Fibroblast of villous mesenchyme (primary cell): ENCODE data around the gene PTPRB. TPM values are rescaled to one million over a fixed set of nuclear protein-coding genes. Genes with fewer than 3 reads are reported as not detected.

Experiments used
- DNase-seq: peaks from one replicate; pipeline ENCODE4 v3.0.0-alpha.2; 2010; ENCODE audit warnings: low read depth
- H3K4me3 ChIP-seq: 2 replicates; pipeline ENCODE4 v1.5.1; 2011; ENCODE audit warnings: low read depth, mild to moderate bottlenecking, low read length
- CTCF ChIP-seq: IDR thresholded peaks from 2 replicates; pipeline ENCODE4 v1.5.1; 2012; ENCODE audit warnings: low read depth, mild to moderate bottlenecking, low read length; ENCODE audit not compliant: insufficient read depth
- total RNA-seq: library from RNA; depleted of rRNA; stranded (reverse); fragments of >200 nt; gene quantifications from 2 replicates; pipeline ENCODE4 v1.2.3, GENCODE V29; 2012

Gene PTPRB
- total RNA-seq, 1 donor: 0.43 TPM

- no peak for DNase-seq
- TF ChIP-seq CTCF: no peak
Measured at GRCh38 chr12:70571029-70571428, 66.2 kb downstream of the PTPRB start.

GRCh38 chr12:70561550-70561949, 75.7 kb downstream of the PTPRB start:
- H3K4me3 ChIP-seq: no peak overlapping the region
- no peak for DNase-seq
- no peak for TF ChIP-seq CTCF

More at GRCh38 chr12:70571029-70571428, 66.2 kb downstream of the PTPRB start:
- H3K4me3 ChIP-seq: no peak overlapping the region

- no peak for TF ChIP-seq CTCF
- no peak overlapping the region for H3K4me3 ChIP-seq
- DNase-seq: no peak
Measured at GRCh38 chr12:70560671-70561070, 76.6 kb downstream of the PTPRB start.

GRCh38 chr12:70559390-70559789, 77.8 kb downstream of the PTPRB start:
- DNase-seq: no peak
- H3K4me3 ChIP-seq: no peak overlapping the region
- no peak for TF ChIP-seq CTCF

GRCh38 chr12:70557583-70558191, 79.5 kb downstream of the PTPRB start:
- no peak for TF ChIP-seq CTCF
- no peak overlapping the region for H3K4me3 ChIP-seq
- DNase-seq: no peak

- no peak for DNase-seq
- TF ChIP-seq CTCF: no peak
- no peak overlapping the region for H3K4me3 ChIP-seq
Measured at GRCh38 chr12:70556179-70556869, 80.9 kb downstream of the PTPRB start.
